B cell (primary cell): ENCODE measurements around the gene TP53TG5. TPM values are rescaled to one million over a fixed set of nuclear protein-coding genes. Genes with fewer than 3 reads are reported as not detected.

Experiments
- ATAC-seq: fragments of 200-7000 bp; cut with Tn5 transposase; one replicate; pipeline ENCODE4 v1.10.0; 2021; ENCODE audit warnings: low read depth, mild to moderate bottlenecking, moderate number of reproducible peaks, moderate library complexity
- CTCF ChIA-PET: fragments of 350-600 bp; sonication (Branson Sonifier 250); formaldehyde crosslinking; loops from one replicate; lab custom pipeline; 2021; ENCODE audit warnings: antibody characterized with exemption, inconsistent platforms; lab: Charles Lee
- POLR2A ChIA-PET: fragments of 350-600 bp; sonication (Branson Sonifier 250); formaldehyde crosslinking; loops from one replicate; lab custom pipeline; 2021; ENCODE audit warnings: antibody characterized with exemption; lab: Charles Lee
- DNase-seq: peaks from one replicate; pipeline ENCODE4 v3.0.0; 2013
- H2AFZ ChIP-seq: 2 replicates; pipeline ENCODE4 v1.6.1; 2012; ENCODE audit warnings: mild to moderate bottlenecking, low read depth, low read length; ENCODE audit not compliant: insufficient read depth, poor library complexity, severe bottlenecking
- H3K27ac ChIP-seq, 2 donors: 1 replicate in 1 of 2; 2 replicates in 1 of 2; pipeline ENCODE4 v1.5.1; 2012 to 2013; ENCODE audit warnings: low read length in 2 of 2, mild to moderate bottlenecking in 2 of 2, moderate library complexity in 1 of 2
- H3K27me3 ChIP-seq, 4 experiments: fragments of 200-600 bp in 1 of 4; sonication (generic) in 1 of 4; replicated peaks in 1 of 4; 1 replicate in 2 of 4; 2 replicates in 2 of 4; pipeline versions ENCODE4 v1.6.1 to v1.7.0; 2013 to 2016; ENCODE audit warnings: low read length in 3 of 4, mild to moderate bottlenecking in 2 of 4, mixed read lengths in 1 of 4, moderate library complexity in 1 of 4; ENCODE audit not compliant: insufficient read depth in 4 of 4, control insufficient read depth in 3 of 4; ENCODE audit errors: control extremely low read depth in 1 of 4
- H3K36me3 ChIP-seq, 2 experiments: replicated peaks in 1 of 2; 1 replicate in 1 of 2; 2 replicates in 1 of 2; pipeline versions ENCODE4 v1.6.1 to v1.7.1; 2013; ENCODE audit warnings: low read length in 1 of 2; ENCODE audit not compliant: insufficient read depth in 2 of 2, control insufficient read depth in 1 of 2; ENCODE audit errors: control extremely low read depth in 1 of 2, extremely low read depth in 1 of 2
- H3K4me1 ChIP-seq, 2 donors: fragments of 200-600 bp in 1 of 2; sonication (generic) in 1 of 2; 1 replicate in 1 of 2; 2 replicates in 1 of 2; pipeline versions ENCODE4 v1.5.1 to v1.6.1; 2013 to 2017; ENCODE audit warnings: low read length in 2 of 2; ENCODE audit not compliant: control insufficient read depth in 2 of 2, insufficient read depth in 2 of 2
- H3K4me2 ChIP-seq: replicated peaks from 2 replicates; pipeline ENCODE3; 2012; ENCODE audit warnings: mild to moderate bottlenecking, low read depth, low read length; ENCODE audit not compliant: poor library complexity, severe bottlenecking
- H3K4me3 ChIP-seq, 5 experiments: fragments of 200-600 bp in 1 of 5; sonication (generic) in 1 of 5; 1 replicate in 3 of 5; 2 replicates in 2 of 5; pipeline versions ENCODE4 v1.5.1 to v1.7.0; 2011 to 2016; ENCODE audit warnings: low read length in 4 of 5, mild to moderate bottlenecking in 4 of 5, low read depth in 2 of 5, control low read depth in 1 of 5, moderate library complexity in 1 of 5; ENCODE audit not compliant: insufficient read depth in 1 of 5; ENCODE audit errors: control extremely low read depth in 1 of 5, extremely low read depth in 1 of 5
- H3K79me2 ChIP-seq: fragments of 200-600 bp; sonication (generic); one replicate; pipeline ENCODE4 v1.6.0; 2016; ENCODE audit warnings: low read length; ENCODE audit not compliant: control insufficient read depth, insufficient read depth
- H3K9ac ChIP-seq: fragments of 200-600 bp; sonication (generic); 2 replicates; pipeline ENCODE4 v1.6.1; 2017; ENCODE audit warnings: mild to moderate bottlenecking, low read length, moderate library complexity
- H3K9me3 ChIP-seq, 3 donors: one replicate each; pipeline versions ENCODE4 v1.6.1 to v1.7.1; 2013; ENCODE audit warnings: low read length in 2 of 3; ENCODE audit not compliant: control insufficient read depth in 2 of 3, insufficient read depth in 1 of 3; ENCODE audit errors: control extremely low read depth in 1 of 3
- H4K20me1 ChIP-seq: 2 replicates; pipeline ENCODE4 v1.6.0; 2012; ENCODE audit warnings: mild to moderate bottlenecking, low read length; ENCODE audit not compliant: insufficient read depth, control insufficient read depth, poor library complexity, severe bottlenecking
- H3K27ac Mint-ChIP-seq: one replicate; pipeline ENCODE4 v1.8.0; 2021; ENCODE audit warnings: mixed read lengths
- H3K27me3 Mint-ChIP-seq: one replicate; pipeline ENCODE4 v1.8.0; 2021; ENCODE audit warnings: mixed read lengths
- H3K4me1 Mint-ChIP-seq: one replicate; pipeline ENCODE4 v1.8.0; 2021; ENCODE audit warnings: mixed read lengths
- H3K4me3 Mint-ChIP-seq: one replicate; pipeline ENCODE4 v1.8.0; 2021; ENCODE audit warnings: mixed read lengths
- H3K9me3 Mint-ChIP-seq: one replicate; pipeline ENCODE4 v1.8.0; 2022; ENCODE audit warnings: mixed read lengths; ENCODE audit not compliant: insufficient read depth
- EZH2 ChIP-seq: IDR thresholded peaks from 2 replicates; pipeline ENCODE4 v1.6.1; 2012; ENCODE audit warnings: borderline replicate concordance, low read depth, mild to moderate bottlenecking, moderate library complexity, low read length; ENCODE audit not compliant: insufficient read depth, poor library complexity, severe bottlenecking
- WGBS: methylation state at CpG from one replicate; pipeline ENCODE4 v1.1.5; 2013; ENCODE audit warnings: missing lambda C conversion rate; ENCODE audit not compliant: insufficient coverage; 5-methylcytosine and 5-hydroxymethylcytosine counted together
- intact Hi-C: fragments of 100-400 bp; cut with micrococcal nuclease; formaldehyde crosslinking; loops from one replicate; pipeline ENCODE4 v1.10.0; 2022
- polyA plus RNA-seq: library from polyadenylated mRNA; depleted of rRNA; stranded (reverse); fragments of >200 nt; gene quantifications from 2 replicates; pipeline ENCODE4 v1.2.3, GENCODE V29; 2012
- total RNA-seq, 2 donors: library from RNA; stranded (reverse); fragments of 120-200 nt in 1 of 2; gene quantifications; 1 replicate in 1 of 2; 2 replicates in 1 of 2; pipeline versions ENCODE4 v1.2.3 to v1.2.4, GENCODE V29; 2013 to 2022
- TF ChIP-seq, protein P1 (sequence below): fragments of 200-600 bp; IDR thresholded peaks from one replicate; pipeline ENCODE4 v1.8.0; 2022; ENCODE audit warnings: antibody characterized with exemption, mild to moderate bottlenecking

The TP53TG5 gene
- total and polyA plus RNA-seq, 2 donors (not counting 1 experiment from before 2014, with no cell fraction given): not detected

DNA sequence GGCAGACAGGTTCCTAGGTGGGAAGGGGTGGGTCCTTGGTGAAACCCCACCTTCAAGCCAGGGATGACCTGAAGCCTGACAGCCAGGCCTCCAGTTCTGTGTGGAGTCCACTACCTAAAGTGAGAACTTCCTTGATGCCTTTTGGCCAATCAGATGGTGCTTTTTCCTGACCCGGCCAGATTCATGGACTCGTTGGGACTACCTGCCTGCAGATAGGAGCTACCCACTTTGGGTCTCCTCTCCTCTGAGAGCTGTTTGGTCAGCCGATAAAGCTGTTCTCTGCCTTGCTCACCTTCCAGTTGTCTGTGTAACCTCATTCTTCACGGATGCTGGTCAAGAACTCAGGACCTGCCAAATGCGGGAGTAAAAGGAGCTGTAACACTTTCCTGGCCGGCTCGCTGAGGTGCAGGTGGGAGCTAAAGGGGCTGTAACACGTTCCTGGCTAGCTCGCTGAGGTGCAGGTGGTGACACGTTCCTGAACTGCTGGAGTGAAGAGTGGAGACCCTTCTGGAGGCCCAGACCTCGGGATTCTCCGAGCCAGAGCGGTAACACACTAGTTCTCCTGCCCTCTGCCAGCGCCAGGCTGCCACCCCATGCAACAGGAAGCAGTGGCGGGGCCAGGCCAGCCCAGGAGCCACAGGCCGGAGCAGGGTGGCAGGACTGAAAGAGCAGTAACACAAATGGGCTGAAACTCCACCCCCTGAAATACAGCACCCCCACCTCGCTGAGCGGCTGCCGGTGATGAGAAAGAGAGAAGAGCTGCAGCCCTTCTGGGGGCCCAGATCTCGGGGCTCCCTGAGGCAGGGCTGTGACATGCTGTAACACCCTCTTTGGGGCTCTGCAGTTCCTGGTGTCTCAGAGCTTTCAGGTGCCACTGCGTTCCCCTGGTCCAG lies 16.3 kb upstream of the TP53TG5 start:
- H3K4me1 Mint-ChIP-seq: peaks cover 3% of the 10 kb centered on the region
- ChIA-PET CTCF (interaction anchor here (0.8 to 2.9 kb wide), 3 partner anchors 19 to 43 kb away, joined by 3 to 15 read pairs (median 7); no protein-coding TSS in a partner anchor), POLR2A (no interaction called here)
- Histone ChIP-seq H3K27me3 (no peaks in the 10 kb centered on the region), H3K79me2 (peaks cover 18% of the 10 kb centered on the region), H3K27ac (no peak overlapping the region), H3K9me3 (no peaks in the 10 kb centered on the region), H3K4me1 (no peaks in the 10 kb centered on the region), H3K4me3 (no peak overlapping the region), H3K9ac (no peak overlapping the region), H3K4me2 (no peak overlapping the region), H3K36me3 (peaks cover 0 to 6% of the 10 kb centered on the region in 2 experiments), H4K20me1 (no peaks in the 10 kb centered on the region), H2AFZ (no peak overlapping the region)
- intact Hi-C loops: no loop called here
- peaks cover 2% of the 10 kb centered on the region for H3K9me3 Mint-ChIP-seq
- no peak overlapping the region for H3K27ac Mint-ChIP-seq
- DNase-seq: no peak
- 96% methylated on average over 21 of the region's 21 CpGs for WGBS
- ATAC-seq: no peak
- no peaks in the 10 kb centered on the region for H3K27me3 Mint-ChIP-seq
- H3K4me3 Mint-ChIP-seq: no peak overlapping the region
- no peak for TF ChIP-seq EZH2
- TF ChIP-seq, protein P1, sequence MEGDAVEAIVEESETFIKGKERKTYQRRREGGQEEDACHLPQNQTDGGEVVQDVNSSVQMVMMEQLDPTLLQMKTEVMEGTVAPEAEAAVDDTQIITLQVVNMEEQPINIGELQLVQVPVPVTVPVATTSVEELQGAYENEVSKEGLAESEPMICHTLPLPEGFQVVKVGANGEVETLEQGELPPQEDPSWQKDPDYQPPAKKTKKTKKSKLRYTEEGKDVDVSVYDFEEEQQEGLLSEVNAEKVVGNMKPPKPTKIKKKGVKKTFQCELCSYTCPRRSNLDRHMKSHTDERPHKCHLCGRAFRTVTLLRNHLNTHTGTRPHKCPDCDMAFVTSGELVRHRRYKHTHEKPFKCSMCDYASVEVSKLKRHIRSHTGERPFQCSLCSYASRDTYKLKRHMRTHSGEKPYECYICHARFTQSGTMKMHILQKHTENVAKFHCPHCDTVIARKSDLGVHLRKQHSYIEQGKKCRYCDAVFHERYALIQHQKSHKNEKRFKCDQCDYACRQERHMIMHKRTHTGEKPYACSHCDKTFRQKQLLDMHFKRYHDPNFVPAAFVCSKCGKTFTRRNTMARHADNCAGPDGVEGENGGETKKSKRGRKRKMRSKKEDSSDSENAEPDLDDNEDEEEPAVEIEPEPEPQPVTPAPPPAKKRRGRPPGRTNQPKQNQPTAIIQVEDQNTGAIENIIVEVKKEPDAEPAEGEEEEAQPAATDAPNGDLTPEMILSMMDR: no peak

DNA sequence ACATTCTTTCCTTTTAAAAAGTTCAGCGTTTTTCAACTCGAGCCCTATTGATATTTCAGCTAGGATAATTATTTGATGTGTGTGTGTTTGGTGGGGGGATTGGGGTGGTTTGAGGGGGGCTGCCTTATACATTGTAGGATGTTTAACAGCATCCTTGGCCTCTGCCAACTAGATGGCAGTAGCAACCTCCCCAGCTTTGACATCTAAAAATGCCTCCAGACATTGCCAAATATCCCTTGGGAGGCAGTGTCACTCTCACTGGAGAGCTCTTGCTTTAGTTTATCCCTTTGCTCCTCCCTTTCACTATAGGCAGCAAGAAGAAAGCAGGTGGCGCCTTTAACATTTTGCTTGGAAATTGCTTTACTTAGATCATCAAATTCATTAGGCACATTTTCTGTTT lies 14.6 kb upstream of the TP53TG5 start:
- no peak overlapping the region for H3K4me2 ChIP-seq
- Mint-ChIP-seq H3K27me3 (no peaks in the 10 kb centered on the region), H3K4me3 (no peak overlapping the region), H3K4me1 (peaks cover 4% of the 10 kb centered on the region), H3K9me3 (no peaks in the 10 kb centered on the region), H3K27ac (no peak overlapping the region)
- WGBS: no CpG with 5 or more reads among the region's 3 CpGs
- ChIA-PET CTCF (interaction anchor here (0.9 to 2.9 kb wide), 5 partner anchors 17 to 44 kb away, joined by 3 to 15 read pairs (median 5); no protein-coding TSS in a partner anchor), POLR2A (no interaction called here)
- H3K36me3 ChIP-seq: peaks cover 0 to 6% of the 10 kb centered on the region in 2 experiments
- no peak overlapping the region for H3K27ac ChIP-seq
- intact Hi-C loops: no loop called here
- H3K4me1 ChIP-seq: no peaks in the 10 kb centered on the region
- no peaks in the 10 kb centered on the region for H3K27me3 ChIP-seq
- H2AFZ ChIP-seq: no peak overlapping the region
- no peaks in the 10 kb centered on the region for H3K9me3 ChIP-seq
- no peak overlapping the region for H3K9ac ChIP-seq
- no peaks in the 10 kb centered on the region for H4K20me1 ChIP-seq
- DNase-seq: no peak
- TF ChIP-seq, protein P1: no peak
- no peak for ATAC-seq
- H3K4me3 ChIP-seq: no peak overlapping the region
- peaks cover 27% of the 10 kb centered on the region for H3K79me2 ChIP-seq
